Ishikawa (cell line): ENCODE measurements around the gene HYCC1.

Experiments
- CEBPB ChIP-seq: IDR thresholded peaks from 2 replicates; pipeline ENCODE4 v1.6.1; 2012
- CREB1 ChIP-seq: IDR thresholded peaks from 2 replicates; pipeline ENCODE4 v1.6.1; 2012; ENCODE audit warnings: low read depth
- EGR1 ChIP-seq: IDR thresholded peaks from 2 replicates; pipeline ENCODE4 v1.6.1; 2012
- FOXM1 ChIP-seq: IDR thresholded peaks from 2 replicates; pipeline ENCODE4 v1.6.1; 2012; ENCODE audit warnings: low read depth, borderline replicate concordance
- RAD21 ChIP-seq: IDR thresholded peaks from 2 replicates; pipeline ENCODE4 v1.6.1; 2012; ENCODE audit warnings: low read depth
- REST ChIP-seq: IDR thresholded peaks from 2 replicates; pipeline ENCODE4 v1.6.1; 2012; ENCODE audit warnings: low read depth, mild to moderate bottlenecking
- TAF1 ChIP-seq: IDR thresholded peaks from 2 replicates; pipeline ENCODE4 v1.6.1; 2012; ENCODE audit warnings: low read depth, mild to moderate bottlenecking
- TCF12 ChIP-seq: IDR thresholded peaks from 2 replicates; pipeline ENCODE4 v1.6.1; 2012; ENCODE audit warnings: low read depth
- TEAD4 ChIP-seq: IDR thresholded peaks from 2 replicates; pipeline ENCODE4 v1.6.1; 2012
- USF1 ChIP-seq: IDR thresholded peaks from 2 replicates; pipeline ENCODE4 v1.6.1; 2012
- YY1 ChIP-seq: IDR thresholded peaks from 2 replicates; pipeline ENCODE4 v1.6.1; 2012; ENCODE audit warnings: low read depth
- ZBTB7A ChIP-seq: IDR thresholded peaks from 2 replicates; pipeline ENCODE4 v1.6.1; 2012; ENCODE audit warnings: low read depth
- TF ChIP-seq, protein P1 (sequence below): IDR thresholded peaks from 2 replicates; pipeline ENCODE4 v1.6.1; 2012

The HYCC1 gene

GRCh38 chr7:22979251-22979650 lies 34.7 kb downstream of the HYCC1 start:
- TF ChIP-seq TAF1 = no peak
- TF ChIP-seq, protein P1, sequence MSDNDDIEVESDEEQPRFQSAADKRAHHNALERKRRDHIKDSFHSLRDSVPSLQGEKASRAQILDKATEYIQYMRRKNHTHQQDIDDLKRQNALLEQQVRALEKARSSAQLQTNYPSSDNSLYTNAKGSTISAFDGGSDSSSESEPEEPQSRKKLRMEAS = no peak
- no peak for TF ChIP-seq TCF12
- TF ChIP-seq REST = no peak
- TF ChIP-seq FOXM1 = no peak
- no peak for TF ChIP-seq USF1
- no peak for TF ChIP-seq CEBPB
- TF ChIP-seq RAD21 = no peak
- TF ChIP-seq CREB1 = no peak

DNA sequence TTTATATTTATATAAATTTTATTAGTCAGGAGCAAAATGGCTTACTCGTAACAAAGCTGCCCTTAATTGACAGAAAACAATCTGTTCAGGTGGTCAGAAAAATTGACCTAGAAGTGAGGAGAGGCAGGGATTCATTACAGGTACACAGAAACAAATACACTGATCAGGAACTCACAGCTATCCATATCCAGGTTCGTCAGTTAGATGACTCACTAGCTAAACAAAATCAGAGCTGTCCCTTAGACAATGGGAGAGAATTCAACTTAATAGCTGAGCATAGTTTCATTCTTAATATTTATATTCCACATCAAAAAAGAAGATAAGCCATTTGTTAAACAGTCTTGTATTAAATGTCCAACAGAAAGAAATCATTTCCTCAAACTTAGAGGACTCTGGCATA lies 41.7 kb downstream of the HYCC1 start:
- no peak for TF ChIP-seq TEAD4
- no peak for TF ChIP-seq CREB1
- TF ChIP-seq RAD21 = no peak

DNA sequence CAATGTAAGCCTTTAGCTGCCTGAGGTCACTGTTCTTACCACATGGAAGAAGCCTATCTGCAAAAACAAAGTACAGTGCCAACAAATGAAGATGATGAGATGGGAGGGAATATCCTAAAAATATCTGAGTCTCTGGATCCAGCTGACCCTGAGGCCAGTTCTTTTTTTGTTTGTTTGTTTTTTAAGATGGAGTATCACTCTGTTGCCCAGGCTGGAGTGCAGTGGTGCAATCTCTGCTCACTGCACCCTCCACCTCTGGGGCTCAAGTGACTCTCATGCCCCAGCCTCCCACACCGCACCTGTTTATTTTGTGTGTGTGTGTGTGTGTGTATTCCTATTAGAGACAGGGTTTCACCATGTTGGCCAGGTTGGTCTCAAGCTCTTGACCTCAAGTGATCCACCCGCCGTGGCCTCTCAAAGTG lies 44.9 kb downstream of the HYCC1 start:
- TF ChIP-seq CEBPB (no peak), REST (no peak), ZBTB7A (no peak), RAD21 (no peak), YY1 (no peak), CREB1 (no peak), EGR1 (no peak), TEAD4 (no peak)
